ENCODE measurements around the gene LRRC46. TPM values are rescaled to one million over a fixed set of nuclear protein-coding genes. Genes with fewer than 3 reads are reported as not detected.

The LRRC46 gene
- total RNA-seq, 1 experiment from 2014 or later: 0.31 TPM

- no peak overlapping the region for H3K4ac ChIP-seq (ENCODE audit: low read depth, low read length)
- H3T11ph ChIP-seq (ENCODE audit: low read length): no peak overlapping the region
- H3K36me3 Mint-ChIP-seq (ENCODE audit: insufficient read depth in 1 of 3, low read depth in 3 of 3): peaks cover 0 to 12% (median 0%) of the 10 kb centered on the region in 3 experiments; a peak in 3 of 7 replicates
- H3K18ac ChIP-seq (ENCODE audit: insufficient read length, low read depth, low read length): no peak overlapping the region
- no peak overlapping the region for H2AK5ac ChIP-seq (ENCODE audit: insufficient read length, low read length)
- H2BK12ac ChIP-seq (ENCODE audit: insufficient read length, low read depth, low read length): no peak overlapping the region
- no peaks in the 10 kb centered on the region for H4K20me1 ChIP-seq (ENCODE audit: control insufficient read depth, insufficient read depth, insufficient read length)
- H3K14ac ChIP-seq (ENCODE audit: insufficient read depth, low read length): no peak overlapping the region
- no peak overlapping the region for H3K23ac ChIP-seq (ENCODE audit: insufficient read length, low read depth, low read length)
- H3K9me3 ChIP-seq (ENCODE audit: control insufficient read depth, low read depth, low read length): no peaks in the 10 kb centered on the region
- no peak overlapping the region for H2AFZ ChIP-seq (ENCODE audit: low read length)
- no peak overlapping the region for H2BK15ac ChIP-seq (ENCODE audit: low read depth, low read length)
- WGBS (ENCODE audit: extremely low coverage, insufficient read length, low lambda C conversion rate): no CpG with 5 or more reads among the region's 21 CpGs
- H2BK120ac ChIP-seq (ENCODE audit: low read depth, low read length, poor library complexity, severe bottlenecking): no peak overlapping the region
- no peak for DNase-seq
- no peaks in the 10 kb centered on the region for H3K27me3 ChIP-seq (ENCODE audit: insufficient read depth, low read length)
- no peaks in the 10 kb centered on the region for H3K27me3 Mint-ChIP-seq (ENCODE audit: low read depth)
- no peak overlapping the region for H4K8ac ChIP-seq (replicated peaks; ENCODE audit: insufficient read length, low read depth, low read length)
- H3K79me2 ChIP-seq (ENCODE audit: insufficient read depth, low read length): no peaks in the 10 kb centered on the region
- H4K91ac ChIP-seq (ENCODE audit: insufficient read length, low read depth, low read length): no peak overlapping the region
- H3K23me2 ChIP-seq (ENCODE audit: insufficient read length, low read depth, low read length, poor library complexity, severe bottlenecking): no peaks in the 10 kb centered on the region
- no peak overlapping the region for H4K5ac ChIP-seq (ENCODE audit: insufficient read length, low read depth, low read length)
- no peak overlapping the region for H3K9ac ChIP-seq (ENCODE audit: extremely low read depth, insufficient read length, low read length)
- no peak overlapping the region for H3K4me3 Mint-ChIP-seq
- H3K4me2 ChIP-seq (ENCODE audit: insufficient read depth, insufficient read length, low read length): no peak overlapping the region
- H3K79me1 ChIP-seq (ENCODE audit: insufficient read depth, low read depth, low read length, poor library complexity, severe bottlenecking): no peaks in the 10 kb centered on the region
- no peak overlapping the region for H3K56ac ChIP-seq (ENCODE audit: insufficient read length, low read depth, low read length)
- no peak overlapping the region for H2BK20ac ChIP-seq (ENCODE audit: low read depth, low read length, poor library complexity, severe bottlenecking)
- no peak overlapping the region for H3K27ac ChIP-seq (ENCODE audit: insufficient read length, low read depth, low read length)
- H3K4me1 Mint-ChIP-seq: peaks cover 2 to 3% of the 10 kb centered on the region in 2 experiments; a peak in 3 of 4 replicates
- no peaks in the 10 kb centered on the region for H3K4me1 ChIP-seq (ENCODE audit: insufficient read depth, low read length)
- no peak overlapping the region for H2BK5ac ChIP-seq (ENCODE audit: insufficient read length, low read length)
- TF ChIP-seq CTCF (conservative IDR thresholded peaks at IDR 0.05): no peak
- no peaks in the 10 kb centered on the region; a peak in 1 of 5 replicates for H3K9me3 Mint-ChIP-seq
- H3K27ac Mint-ChIP-seq: peak overlapping the region in 2 of 3 experiments; percentile 29 to 74; a peak in 2 of 7 replicates
Measured at GRCh38 chr17:47815106-47815918, 16.2 kb upstream of the LRRC46 start.

Measured in H9 (cell line).